Stimulated activated CD8-positive, alpha-beta memory T cell treated with anti-CD3 and anti-CD28 coated beads, Interleukin-12 subunit alpha, Interleukin-12 subunit beta, amount 100 ng/mL, for 24 hours (primary cell): Measurements from ENCODE around the gene BSN.
"Not testable (repeated sequence)": the region's sequence is repeated elsewhere in the genome, so short reads cannot be mapped to it uniquely, and the experiment has no call there.

Experiments used
- DNase-seq: peaks from one replicate; pipeline ENCODE4 v3.0.0-alpha.2; 2020; ENCODE audit errors: extremely low read depth

Gene BSN

DNA sequence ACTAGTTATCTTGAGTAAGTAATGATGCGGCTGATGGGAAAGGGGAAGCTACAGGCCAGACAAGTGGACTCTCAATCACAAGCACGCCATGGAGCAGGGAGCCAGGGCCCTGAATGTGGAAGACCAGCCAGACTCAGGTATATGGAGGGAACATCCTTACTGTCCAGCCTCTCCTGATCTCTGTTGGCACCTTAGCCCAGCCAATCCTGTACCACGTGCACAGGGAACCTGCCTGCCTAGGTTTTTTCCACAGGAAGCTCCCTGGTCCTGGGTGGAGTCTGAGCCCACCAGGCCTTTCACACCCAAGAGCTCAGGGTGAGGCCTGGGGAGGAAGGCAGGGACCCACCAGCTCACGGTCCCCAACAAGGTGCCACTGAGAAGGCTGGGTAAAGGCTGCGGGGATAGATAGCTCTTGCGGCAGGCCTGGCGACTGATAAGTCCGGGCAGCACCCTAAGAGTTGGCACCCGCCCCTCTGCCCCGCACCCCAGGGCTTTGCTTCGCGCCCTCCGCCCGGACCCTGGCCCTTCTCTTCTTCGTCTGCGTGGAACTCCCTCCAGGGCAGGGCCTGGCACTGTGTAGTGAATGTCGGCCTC, 118.9 kb downstream of the BSN start:
- peak; percentile 5 for DNase-seq

- DNase-seq, result peak; percentile 96
Measured at GRCh38 chr3:49673715-49674496, 119.6 kb downstream of the BSN start, which contains the start of gene APEH. TSS of gene APEH (plus strand) at chr3:49674351. CDS start at chr3:49674402, 51 bp downstream.

GRCh38 chr3:49674497-49674983, 120.3 kb downstream of the BSN start:
- no peak for DNase-seq

DNA sequence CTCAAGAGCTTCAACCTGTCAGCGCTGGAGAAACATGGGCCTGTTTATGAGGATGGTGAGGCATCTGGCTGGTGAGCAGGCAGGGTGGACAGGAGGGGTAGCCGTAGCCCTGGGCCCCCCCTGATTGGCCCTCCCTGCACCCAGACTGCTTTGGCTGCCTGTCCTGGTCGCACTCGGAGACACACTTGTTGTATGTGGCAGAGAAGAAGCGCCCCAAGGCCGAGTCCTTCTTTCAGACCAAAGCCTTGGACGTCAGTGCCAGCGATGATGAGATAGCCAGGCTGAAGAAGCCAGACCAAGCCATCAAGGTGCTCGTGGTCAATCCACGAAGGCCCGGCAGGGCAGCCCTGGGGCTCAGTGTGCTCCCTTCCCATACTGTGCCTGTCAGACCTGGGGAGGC, 121.6 kb downstream of the BSN start:
- no peak for DNase-seq

GRCh38 chr3:49680493-49681231, 126.4 kb downstream of the BSN start:
- DNase-seq, result no peak

GRCh38 chr3:49681232-49681522, 126.9 kb downstream of the BSN start:
- DNase-seq, result no peak

- no peak for DNase-seq
Measured at GRCh38 chr3:49681543-49681942, 127.3 kb downstream of the BSN start.

GRCh38 chr3:49683162-49683561, 128.9 kb downstream of the BSN start:
- no peak for DNase-seq

GRCh38 chr3:49684453-49684852, 130.2 kb downstream of the BSN start:
- not testable (repeated sequence) for DNase-seq

GRCh38 chr3:49685103-49685502, 130.8 kb downstream of the BSN start:
- not testable (repeated sequence) for DNase-seq

GRCh38 chr3:49685846-49686245, 131.6 kb downstream of the BSN start:
- not testable (repeated sequence) for DNase-seq

DNA sequence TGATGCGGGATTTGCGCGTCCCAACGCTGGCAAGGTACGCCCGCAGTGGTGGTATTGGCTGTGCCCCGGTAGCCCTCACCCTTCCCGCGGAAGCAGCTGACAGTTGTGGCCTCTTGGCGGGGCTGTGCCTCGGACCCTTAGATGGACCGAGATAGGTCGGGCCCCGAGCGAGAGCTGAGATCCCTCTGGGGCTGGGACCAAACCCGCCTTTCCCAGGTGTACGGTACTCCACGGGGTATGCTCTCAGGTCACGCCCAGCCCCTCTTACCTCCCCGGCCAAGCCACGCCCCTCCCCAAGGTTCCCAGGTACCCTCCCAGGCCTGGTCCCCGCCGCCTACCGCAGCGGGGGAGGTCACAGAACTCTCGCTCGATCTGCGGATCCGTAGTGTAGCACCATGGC, 132.1 kb downstream of the BSN start:
- DNase-seq, result not testable (repeated sequence)

DNA sequence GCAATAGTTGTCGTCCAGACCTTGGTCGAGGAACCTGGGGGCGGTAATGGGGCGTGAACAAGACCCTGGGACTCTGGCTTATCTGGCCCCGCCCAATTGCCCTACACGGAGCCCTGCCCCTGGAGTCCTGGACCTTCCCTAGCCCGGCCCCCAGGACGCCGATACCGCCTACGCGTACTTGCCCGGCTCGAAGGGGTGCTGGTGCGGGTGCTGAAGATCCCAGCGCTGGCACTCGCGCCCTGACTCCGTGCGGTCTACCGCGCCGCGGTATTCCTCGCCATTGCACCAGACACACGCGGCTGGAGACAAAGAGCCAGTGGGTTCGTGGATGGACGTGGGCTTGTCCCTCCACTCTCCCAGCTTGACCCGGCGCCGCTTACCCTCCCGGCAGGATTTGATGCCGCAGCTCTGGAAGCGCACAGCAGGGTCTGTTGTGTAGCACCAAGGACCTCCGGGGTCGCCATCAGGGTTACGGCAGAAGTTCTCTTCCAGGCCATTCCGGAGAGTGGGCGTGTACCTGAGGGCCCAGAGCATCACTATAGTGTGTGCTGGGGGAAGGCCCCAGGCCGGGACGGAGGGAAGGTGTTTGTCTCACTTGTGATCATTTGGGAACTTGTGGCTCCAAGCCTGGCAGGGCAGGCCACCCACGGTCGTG, 132.6 kb downstream of the BSN start:
- not testable (repeated sequence) for DNase-seq

- DNase-seq, result not testable (repeated sequence)
Measured at GRCh38 chr3:49687424-49687795, 133.1 kb downstream of the BSN start.

GRCh38 chr3:49688338-49689045, 134.2 kb downstream of the BSN start:
- not testable (repeated sequence) for DNase-seq

- peak; percentile 79 for DNase-seq
Measured at GRCh38 chr3:49689046-49689907, 135.0 kb downstream of the BSN start, which contains the start of the genes MST1 and RNF123. TSS of gene MST1 (minus strand) at chr3:49689474. CDS start at chr3:49688691, 783 bp downstream. TSS of gene RNF123 (plus strand) at chr3:49689557. CDS start at chr3:49691166, 1,609 bp downstream.

GRCh38 chr3:49689908-49690624, 135.8 kb downstream of the BSN start:
- not testable (repeated sequence) for DNase-seq

- not testable (repeated sequence) for DNase-seq
Measured at GRCh38 chr3:49690856-49691255, 136.6 kb downstream of the BSN start.

DNA sequence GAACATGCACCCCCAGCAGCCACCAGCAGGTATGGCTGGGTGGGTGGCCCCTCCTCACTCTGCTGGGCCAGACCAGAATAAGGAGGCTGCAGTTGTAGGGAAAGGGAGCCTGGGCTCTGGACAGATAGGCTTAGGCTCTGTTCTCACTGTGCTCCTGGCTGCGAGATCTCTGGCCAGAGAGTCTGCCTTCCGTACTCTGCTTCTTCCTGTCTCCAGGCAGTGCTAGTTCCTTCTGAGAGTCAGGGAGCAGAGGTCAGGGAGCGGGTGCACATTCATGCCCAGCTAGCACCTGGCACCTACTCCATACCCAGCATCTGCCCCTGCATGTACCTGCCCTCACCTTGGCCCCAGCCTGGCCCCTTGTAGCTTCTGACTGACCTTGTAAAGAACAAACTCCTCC, 137.2 kb downstream of the BSN start:
- DNase-seq, result not testable (repeated sequence)
